Measurements from ENCODE around the gene GDPD5. TPM values are rescaled to one million over a fixed set of nuclear protein-coding genes. Genes with fewer than 3 reads are reported as not detected.

The GDPD5 gene
- total RNA-seq, 1 experiment from 2014 or later, result 12.2 TPM

- TF ChIP-seq ZNF532 (CRISPR knock-in tag; IDR thresholded peaks at IDR 0.05; ENCODE audit: borderline replicate concordance) (no peak), IRF1 (CRISPR knock-in tag; IDR thresholded peaks at IDR 0.05) (no peak), ZNF281 (CRISPR knock-in tag; IDR thresholded peaks at IDR 0.05) (no peak), CREM (CRISPR knock-in tag; IDR thresholded peaks at IDR 0.05) (no peak), ZNF512 (CRISPR knock-in tag; IDR thresholded peaks at IDR 0.05; ENCODE audit: borderline replicate concordance) (no peak), ARID4B (CRISPR knock-in tag; IDR thresholded peaks at IDR 0.05; ENCODE audit: borderline replicate concordance) (no peak)
Measured at GRCh38 chr11:75481922-75482606, 43.7 kb downstream of the GDPD5 start (continued).

- no peak overlapping the region for H3K4me3 Mint-ChIP-seq
- ChIA-PET CTCF (interaction anchor here (1.1 kb wide), 1 partner anchor 30 kb away, joined by 4 read pairs; no protein-coding TSS in a partner anchor), POLR2A (no interaction called here)
- H3K27me3 Mint-ChIP-seq (ENCODE audit: low read depth), result no peaks in the 10 kb centered on the region
- peaks cover 2% of the 10 kb centered on the region for H3K4me1 Mint-ChIP-seq
- no peak overlapping the region for H3K27ac Mint-ChIP-seq
- H3K36me3 Mint-ChIP-seq, result no peaks in the 10 kb centered on the region
- DNase-seq (ENCODE audit: low spot score) (no peak), ATAC-seq (no peak)
- H3K9me3 Mint-ChIP-seq, result no peaks in the 10 kb centered on the region
- no peak for TF ChIP-seq SP1 (CRISPR knock-in tag; conservative IDR thresholded peaks at IDR 0.05)
- no peak for TF ChIP-seq ZNF423 (CRISPR knock-in tag; IDR thresholded peaks at IDR 0.05)
- no peak for TF ChIP-seq KAT7 (CRISPR knock-in tag; IDR thresholded peaks at IDR 0.05; ENCODE audit: borderline replicate concordance)
- no peak for TF ChIP-seq NR1H2 (CRISPR knock-in tag; IDR thresholded peaks at IDR 0.05)
- TF ChIP-seq GRHL2 (CRISPR knock-in tag; IDR thresholded peaks at IDR 0.05; ENCODE audit: insufficient replicate concordance, severe bottlenecking), result no peak
- TF ChIP-seq PRDM15 (CRISPR knock-in tag; IDR thresholded peaks at IDR 0.05), result no peak
Measured at GRCh38 chr11:75481223-75481921, 44.4 kb downstream of the GDPD5 start.
